HG02610 (cell line): Measurements from ENCODE around the gene RPL6.
A peak's percentile ranks its signal among the peaks of the same experiment; 100 is the strongest.
"Not testable (repeated sequence)": the region's sequence is repeated elsewhere in the genome, so short reads cannot be mapped to it uniquely, and the experiment has no call there.

Experiments used
- ATAC-seq: cut with Tn5 transposase; IDR thresholded peaks from one replicate; pipeline ENCODE4 v1.9.1; 2021; ENCODE audit warnings: mild to moderate bottlenecking, moderate library complexity; ENCODE audit not compliant: unreplicated experiment

The RPL6 gene

DNA sequence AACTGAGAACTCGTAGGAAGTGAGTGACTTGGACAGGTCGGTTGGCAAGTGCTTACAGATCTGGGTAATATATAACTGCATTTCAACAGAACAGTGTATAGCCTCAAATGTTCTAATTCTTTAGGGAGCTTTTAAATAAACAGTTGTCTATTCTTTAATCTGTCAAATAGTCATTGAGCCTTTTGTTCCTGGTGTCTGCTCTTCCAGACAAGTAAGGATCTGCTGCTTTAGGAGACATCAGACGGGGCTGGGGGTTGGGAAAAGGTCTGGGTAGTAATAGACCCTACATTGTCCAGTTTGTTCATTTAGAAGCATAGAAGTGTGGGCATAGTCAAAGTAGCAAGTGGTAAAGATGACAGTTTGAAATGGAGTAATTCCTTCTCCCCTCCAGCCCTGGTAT, 11.3 kb upstream of the RPL6 start:
- no peak for ATAC-seq

DNA sequence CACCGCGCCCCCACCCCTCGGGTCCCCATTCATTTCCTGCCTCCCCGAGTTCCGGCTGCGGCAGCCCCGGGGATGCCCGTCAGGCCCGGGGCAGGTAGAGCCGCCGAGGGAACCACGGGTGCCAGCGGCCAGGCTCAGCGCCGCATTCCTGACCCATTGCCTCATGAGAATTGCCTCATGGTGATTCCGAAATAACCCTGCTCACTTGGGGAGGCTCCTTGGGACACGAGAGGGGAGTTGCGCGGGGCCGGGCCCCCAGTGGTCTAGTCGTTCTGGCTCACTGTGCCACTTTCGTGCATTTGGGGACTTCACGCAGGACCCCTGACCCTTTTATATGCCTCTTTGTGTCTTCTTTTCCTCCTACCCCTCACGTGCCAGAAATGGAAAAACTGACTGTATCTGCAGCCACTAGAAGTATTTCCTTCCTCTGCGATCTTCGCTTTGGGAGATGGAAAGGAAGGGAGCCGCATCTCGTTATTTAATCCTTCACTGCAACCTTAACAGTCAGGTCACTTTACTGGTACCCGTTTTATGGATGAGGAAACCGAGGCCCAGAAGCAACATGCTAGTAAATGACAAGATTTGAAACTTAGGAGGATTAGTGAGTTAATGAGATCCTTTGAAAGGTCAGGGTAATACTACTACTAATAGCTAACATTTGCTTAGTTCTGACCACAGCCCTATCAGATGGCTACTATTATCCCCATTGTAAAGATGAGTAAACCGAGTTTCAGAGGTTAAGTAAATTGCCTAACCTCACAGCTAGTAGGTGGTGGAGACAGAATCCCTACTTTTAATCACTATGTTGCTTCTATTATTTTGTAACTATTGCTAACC, 10.1 kb upstream of the RPL6 start:
- no peak for ATAC-seq

DNA sequence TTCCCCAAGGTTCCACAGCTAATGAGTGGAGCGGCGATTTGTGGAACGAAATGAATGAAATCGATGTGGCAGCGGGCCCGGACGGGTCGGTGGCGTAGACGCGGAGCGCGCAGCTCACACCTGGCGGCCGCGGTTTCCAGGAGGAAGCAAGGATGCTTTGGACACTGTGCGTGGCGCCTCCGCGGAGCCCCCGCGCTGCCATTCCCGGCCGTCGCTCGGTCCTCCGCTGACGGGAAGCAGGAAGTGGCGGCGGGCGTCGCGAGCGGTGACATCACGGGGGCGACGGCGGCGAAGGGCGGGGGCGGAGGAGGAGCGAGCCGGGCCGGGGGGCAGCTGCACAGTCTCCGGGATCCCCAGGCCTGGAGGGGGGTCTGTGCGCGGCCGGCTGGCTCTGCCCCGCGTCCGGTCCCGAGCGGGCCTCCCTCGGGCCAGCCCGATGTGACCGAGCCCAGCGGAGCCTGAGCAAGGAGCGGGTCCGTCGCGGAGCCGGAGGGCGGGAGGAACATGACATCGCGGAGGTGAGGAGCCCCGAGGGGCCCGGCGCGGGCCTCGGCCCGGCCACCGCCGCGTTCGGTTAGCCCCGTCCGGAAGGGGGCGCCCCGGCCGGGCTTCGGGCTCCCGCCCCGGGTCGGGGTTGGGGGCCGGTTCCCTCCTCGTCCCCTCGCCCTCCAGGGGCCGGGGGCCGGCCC, 9.3 kb upstream of the RPL6 start, which contains the start of gene PTPN11:
Gene PTPN11 (plus strand): TSS at position 340 of the 689 bp plus-strand sequence. CDS start 165 bp downstream, at position 505.
- peak; percentile 75 for ATAC-seq

DNA sequence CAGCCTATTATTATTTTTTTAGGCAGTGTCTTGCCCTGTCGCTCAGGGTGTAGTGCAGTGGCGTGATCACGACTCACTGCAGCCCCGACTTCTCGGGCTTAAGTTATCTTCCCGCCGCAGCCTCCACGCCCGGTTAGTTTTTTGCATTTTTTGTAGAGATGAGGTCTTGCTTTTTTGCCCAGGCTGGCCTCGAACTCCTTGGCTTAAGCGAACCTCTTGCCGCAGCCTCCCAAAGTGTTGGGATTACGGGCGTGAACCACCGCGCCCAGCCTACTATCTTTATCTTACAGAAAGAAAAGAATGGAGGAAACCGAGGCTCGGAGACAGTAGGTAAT, 8.8 kb upstream of the RPL6 start:
- no peak for ATAC-seq

DNA sequence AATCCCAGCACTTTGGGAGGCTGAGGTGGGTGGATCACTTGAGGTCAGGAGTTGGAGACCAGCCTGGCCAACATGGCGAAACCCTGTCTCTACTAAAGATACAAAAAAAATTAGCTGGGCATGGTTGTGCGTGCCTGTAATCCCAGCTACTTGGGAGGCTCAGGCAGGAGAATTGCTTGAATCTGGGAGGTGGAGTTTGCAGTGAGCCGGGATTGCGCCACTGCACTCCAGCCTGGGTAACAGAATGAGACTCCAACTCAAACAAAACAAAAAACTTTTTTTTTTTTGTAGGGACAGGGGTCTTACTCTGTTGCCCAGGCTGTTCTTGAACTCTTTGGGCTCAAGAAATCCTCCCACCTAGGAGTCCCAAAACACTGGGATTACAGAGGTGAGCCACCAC, 6.1 kb upstream of the RPL6 start:
- not testable (repeated sequence) for ATAC-seq

DNA sequence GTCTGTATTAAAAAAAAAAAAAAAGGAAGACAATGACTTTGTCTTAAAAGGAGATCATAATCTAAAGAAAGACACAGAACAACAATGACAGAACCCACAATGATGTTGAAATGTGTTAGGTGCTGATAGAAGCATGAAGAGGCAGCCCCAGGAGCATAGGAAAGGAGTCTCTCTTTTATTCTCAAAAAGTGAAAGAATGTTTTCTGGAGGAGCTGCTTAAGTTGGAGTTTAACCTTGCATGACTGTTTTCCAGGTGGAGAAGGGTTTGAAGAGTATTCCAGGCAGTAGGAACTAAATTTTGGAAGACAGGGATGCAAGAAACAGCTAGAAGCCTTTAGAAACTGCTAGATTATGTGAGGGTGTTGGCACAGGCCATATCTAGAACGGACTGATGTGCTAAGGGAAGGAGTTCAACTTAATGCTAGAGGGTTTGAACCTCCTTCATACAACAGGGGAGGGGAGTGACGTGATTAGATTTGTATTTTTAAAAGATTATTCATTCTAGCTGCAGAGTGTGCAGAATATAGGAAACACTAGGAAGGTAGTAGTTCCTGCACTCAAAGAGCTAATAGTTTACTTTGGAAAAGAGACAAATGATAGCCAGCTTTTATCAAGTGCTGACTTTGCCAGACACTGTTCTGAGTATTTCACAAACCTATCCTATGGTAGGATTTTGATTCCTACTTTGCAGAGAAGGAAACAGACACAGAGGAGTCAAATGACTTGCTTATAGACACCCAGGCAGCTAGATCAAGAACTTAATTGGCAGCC, 4.6 kb upstream of the RPL6 start:
- ATAC-seq: no peak

DNA sequence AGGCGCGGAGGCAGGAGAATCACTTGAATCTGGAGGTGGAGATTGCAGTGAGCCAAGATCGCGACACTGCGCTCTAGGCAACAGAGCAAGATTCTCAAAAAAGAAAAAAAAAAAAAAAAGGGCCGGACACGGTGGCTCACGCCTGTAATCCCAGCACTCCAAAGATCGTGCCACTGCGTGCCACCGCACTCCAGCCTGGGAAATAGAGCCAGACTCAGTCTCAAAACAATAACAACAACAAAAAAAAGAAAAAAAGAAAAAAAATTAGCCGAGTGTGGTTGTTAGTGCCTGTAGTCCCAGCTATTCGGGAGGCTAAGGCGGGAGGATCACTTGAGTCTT, 470 bp upstream of the RPL6 start:
- ATAC-seq: no peak

DNA sequence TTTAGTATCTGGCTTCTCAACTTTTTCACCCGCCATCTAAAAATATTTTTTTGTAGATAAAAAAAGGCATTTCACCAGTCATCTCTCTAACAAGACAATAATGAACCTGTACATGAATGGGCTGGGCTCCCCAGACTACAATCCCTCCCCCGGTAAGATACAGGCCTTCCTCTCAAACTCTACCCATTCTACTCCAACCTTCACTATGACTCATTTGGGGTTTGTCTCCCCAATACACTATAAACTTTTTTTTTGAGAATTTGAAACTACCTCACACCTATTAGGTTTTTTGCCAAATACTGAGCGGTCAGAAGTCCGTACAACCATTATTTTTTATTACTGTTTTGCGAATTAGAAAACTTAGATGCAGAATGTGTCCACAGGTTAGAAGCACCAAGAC, 784 bp downstream of the RPL6 start:
- ATAC-seq: no peak

DNA sequence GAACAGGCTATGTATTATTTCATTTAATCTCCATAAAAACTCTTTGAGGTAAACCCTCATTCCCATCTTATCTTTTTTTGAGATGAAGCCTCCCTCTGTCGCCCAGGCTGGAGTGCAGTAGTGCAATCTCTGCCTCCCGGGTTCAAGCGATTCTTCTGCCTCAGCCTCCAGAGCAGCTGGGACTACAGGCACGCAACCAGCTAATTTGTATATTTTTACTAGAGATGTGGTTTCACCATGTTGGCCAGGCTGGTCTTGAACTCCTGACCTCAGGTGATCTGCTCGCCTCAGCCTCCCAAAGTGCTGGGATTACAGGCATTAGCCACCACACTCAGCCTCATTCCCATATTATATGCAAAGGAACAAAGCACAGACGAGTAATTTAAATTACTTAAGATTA, 1.7 kb downstream of the RPL6 start:
- ATAC-seq: not testable (repeated sequence)

DNA sequence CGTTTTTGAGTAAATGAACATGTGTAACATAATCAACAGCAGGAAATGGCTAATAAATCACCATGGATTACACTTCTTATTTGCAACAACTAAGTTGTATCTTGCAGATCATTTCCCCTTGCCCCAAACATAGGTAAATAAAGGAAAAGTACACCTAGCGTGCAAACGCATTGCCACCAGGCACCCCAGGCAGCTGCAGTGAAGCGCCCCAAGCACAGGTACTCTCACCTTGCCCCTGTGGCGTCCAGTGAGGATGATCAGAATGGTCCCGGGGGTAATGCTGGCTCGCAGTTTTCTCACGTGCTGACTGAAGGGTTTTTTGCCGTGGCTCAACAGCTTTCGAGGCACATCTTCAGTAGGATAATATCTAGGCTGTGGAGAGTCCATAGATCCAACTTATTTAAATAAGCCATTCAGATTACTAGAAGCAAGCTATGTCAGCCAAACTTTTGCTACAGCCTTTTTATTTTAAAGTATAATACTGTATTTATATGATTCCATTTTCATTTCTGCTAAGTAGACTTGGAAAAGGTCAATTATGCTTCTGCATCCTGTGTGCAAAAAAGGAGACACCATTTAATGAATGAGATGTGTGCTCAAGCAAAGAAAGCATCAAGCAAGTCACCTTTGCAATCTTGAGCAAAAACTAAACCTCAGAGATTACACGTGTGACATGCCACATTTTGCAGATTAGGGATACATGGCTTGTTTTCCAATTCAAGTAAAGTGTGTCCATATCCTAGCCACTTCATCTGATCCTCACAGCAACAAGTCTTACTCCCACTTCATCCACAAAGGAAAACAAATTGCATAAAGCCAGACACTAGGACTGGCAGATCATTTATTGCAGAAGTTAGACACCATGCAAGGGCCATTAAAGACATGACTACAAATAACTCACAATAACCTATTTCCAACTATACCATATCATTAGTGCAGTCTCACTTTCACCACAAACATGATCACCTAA, 2.6 kb downstream of the RPL6 start:
- ATAC-seq: no peak

DNA sequence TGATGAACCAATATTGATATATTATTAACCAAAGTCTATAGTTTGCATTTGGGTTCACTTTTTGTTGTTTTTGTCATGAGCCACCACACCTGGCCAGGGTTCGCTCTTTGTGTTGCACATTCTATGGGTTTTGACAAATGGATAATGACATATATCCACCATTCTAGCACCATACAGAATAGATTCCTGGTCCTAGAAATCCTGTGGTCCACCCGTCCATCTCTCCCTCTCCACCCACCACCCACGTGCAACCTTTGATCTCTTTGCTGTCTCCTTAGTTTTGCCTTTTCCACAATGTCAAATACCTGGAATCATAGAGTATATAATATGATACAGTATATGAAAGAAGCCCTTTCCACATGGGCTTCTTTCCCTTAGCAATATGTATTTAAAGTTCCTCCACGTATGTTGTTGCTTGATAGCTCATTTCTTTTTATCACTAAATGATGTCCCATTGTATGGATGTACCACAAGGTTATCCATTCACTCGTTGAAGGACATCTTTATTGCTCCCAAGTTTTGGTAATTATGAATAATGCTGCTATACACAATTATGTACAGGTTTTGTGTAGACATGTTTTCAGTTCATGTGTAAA, 7.4 kb downstream of the RPL6 start:
- ATAC-seq: no peak

DNA sequence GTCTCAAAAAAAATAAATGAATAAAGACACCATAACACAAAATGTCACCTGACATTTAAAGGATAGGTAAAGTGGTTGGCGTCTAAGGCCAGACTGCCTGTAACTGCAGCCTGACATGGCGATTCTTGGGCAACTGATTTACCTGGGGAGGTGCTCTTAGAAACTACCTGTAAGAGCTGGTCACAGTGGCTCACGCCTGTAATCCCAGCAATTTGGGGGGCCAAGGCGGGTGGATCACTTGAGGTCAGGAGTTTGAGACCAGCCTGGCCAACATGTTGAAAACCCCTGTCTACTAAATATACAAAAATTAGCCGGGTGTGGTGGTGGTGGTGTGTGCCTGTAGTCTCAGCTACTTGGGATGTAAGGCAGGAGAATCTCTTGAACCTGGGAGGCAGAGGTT, 8.4 kb downstream of the RPL6 start:
- ATAC-seq: no peak

DNA sequence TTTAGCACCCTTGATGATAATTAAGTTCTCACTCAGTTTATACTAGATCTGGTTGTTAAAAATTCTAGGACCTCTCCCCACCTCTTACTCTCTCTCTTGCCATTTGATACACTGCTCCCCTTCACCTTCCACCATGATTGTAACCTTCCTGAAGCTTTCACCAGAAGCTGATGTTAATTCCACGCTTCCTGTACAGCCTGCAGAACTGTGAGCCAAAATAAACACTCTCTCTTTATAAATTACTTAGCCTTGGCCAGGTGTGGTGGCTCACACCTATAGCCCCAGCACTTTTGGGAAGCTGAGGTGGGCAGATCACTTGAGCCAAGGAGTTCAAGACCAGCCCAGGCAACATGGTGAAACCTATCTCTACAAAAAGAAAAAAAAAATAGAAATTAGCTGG, 16.1 kb downstream of the RPL6 start:
- ATAC-seq: no peak

DNA sequence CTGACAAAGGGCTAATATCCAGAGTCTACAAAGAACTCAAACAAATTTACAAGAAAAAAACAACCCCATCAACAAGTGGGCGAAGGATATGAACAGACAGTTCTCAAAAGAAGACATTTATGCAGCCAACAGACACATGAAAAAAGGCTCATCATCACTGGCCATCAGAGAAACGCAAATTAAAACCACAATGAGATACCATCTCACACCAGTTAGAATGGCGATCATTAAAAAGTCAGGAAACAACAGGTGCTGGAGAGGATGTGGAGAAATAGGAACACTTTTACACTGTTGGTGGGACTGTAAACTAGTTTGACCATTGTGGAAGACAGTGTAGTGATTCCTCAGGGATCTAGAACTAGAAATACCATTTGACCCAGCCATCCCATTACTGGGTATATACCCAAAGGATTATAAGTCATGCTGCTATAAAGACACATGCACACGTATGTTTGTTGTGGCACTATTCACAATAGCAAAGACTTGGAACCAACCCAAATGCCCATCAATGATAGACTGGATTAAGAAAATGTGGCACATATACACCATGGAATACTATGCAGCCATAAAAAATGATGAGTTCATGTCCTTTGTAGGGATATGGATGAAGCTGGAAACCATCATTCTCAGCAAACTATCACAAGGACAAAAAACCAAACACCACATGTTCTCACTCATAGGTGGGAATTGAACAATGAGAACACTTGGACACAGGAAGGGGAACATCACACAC, 19.3 kb downstream of the RPL6 start:
- not testable (repeated sequence) for ATAC-seq

DNA sequence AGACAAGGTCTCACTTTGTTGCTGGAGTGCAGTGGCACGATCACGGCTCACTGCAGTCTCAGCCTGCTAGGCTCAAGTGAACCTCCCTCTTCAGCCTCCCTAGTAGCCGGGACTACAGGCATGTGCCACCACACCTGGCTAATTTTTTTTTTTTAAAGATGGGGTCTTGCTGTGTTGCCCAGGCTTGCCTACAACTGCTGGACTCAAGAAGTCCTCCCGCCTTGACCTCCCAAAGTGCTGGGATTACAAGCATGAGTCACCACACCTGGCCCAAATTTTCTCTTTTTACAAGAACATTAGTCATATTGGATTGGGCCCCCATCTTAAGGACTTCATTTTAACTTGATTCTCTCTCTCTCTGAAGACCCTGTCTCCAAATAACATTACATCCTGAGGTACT, 20.2 kb downstream of the RPL6 start:
- ATAC-seq: no peak

DNA sequence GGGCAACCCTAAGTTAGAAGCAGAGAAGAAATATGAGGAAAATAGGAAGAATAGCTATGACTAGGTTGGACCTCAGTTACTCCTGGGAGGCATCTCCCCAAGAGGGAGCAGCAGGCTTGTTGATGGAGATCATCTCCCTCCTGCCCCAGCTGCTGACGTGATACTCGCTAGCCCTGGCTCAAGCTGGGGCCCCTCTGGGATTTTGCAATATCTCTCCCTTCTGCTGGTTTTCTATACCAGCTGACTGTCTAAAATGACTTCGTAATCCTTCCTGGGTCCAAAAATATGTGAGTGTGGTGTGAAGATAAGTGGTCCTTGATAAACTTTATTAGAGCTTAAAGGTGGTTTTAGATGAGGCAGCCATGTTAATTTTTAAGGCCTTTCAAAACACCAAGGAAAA, 22.7 kb downstream of the RPL6 start:
- no peak for ATAC-seq

DNA sequence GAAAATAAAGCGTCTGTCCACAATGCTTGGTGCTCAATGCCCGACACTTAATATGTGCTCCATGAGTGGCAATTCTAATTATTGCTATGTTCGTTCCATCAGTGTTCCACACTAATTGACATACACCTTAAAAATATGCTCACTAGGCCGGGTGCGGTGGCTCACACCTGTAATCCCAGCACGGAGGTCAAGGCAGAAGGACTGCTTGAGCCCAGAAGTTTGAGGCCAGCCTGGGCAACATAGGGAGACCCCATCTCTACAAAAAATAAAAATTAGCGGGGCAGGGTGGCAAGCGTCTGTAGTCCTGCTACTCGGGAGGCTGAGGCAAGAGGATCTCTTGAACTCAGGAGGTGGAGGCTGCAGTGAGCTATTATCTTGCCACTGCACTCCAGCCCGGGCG, 26.5 kb downstream of the RPL6 start:
- no peak for ATAC-seq

DNA sequence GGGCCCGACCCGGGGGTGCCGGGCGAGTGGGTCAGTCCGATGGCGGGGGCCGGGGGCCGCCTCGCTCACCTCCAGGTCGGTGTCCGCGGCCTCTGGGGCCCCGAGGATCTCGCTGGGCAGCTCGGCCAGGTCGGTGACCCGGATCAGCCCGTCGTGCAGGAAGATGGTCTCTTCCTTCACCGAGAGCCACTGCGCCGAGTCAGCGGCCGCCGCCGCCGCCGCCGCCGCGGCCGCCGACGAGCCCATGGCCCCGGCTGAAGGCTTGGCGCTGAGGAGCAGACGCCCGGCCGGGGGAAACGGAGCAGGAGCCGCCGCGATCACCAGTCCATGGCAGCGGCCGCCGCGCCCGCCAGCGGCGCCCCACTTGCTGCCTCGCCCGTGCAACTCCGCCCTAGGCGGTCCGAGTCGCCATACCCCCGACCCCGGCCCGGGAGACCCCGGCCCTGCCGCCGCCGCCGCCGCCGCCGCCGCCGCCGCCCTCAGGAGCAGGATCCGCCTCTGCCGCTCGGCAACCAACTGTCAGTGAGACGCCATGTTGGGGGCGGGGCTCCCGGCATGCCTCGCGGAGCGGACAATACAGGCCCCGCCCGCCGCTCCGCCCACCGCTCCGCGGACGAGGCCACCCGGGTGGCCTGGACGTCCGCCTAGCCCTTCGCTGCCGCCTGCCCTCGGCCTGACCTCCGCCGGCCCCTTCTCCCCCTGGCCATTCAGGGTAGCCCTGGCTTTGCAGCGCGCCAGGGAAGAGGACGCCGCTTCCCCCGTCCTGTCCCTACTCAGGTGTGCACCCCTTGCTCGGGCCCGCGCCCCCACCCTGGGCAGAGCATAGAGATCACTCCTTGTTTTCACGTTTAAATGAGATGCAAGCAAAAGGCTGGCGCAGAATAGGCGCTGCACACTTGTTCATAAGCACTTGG, 27.3 kb downstream of the RPL6 start, which contains the start of gene HECTD4:
Gene HECTD4 (minus strand): TSS at position 549 of the 914 bp plus-strand sequence. CDS start 303 bp downstream, at position 246.
- ATAC-seq: peak; percentile 91
